ENCODE measurements around the gene LRSAM1. TPM values are rescaled to one million over a fixed set of nuclear protein-coding genes. Genes with fewer than 3 reads are reported as not detected.
"Not testable (repeated sequence)": the region's sequence is repeated elsewhere in the genome, so short reads cannot be mapped to it uniquely, and the experiment has no call there.

The LRSAM1 gene
- polyA plus RNA-seq, 2 donors, result 10.7 to 17.5 TPM

DNA sequence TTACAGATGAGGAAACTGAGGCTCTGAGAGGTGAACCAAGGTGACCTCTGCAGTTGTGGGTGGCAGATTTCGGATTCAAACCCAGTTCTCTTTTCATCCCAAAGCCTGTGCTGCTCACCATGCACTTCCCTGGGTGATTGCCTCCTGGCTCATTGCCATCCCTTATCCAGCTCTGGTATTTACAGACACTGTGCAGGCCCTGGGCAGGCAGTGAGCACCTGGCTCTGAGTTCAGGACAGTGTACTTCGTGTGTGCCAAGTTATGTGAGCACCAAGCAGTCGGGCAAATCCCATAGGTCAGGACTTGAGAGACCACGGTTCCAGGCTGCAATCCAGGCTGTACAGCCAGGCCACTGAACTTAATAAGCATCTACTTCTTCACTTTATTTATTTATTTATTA is 1.4 kb downstream of the LRSAM1 start:
- Histone ChIP-seq H3K9me3 (ENCODE audit: control insufficient read depth in 2 of 2, insufficient read depth in 1 of 2, low read depth in 1 of 2, low read length in 1 of 2) (no peaks in the 10 kb centered on the region), H3K4me3 (ENCODE audit: low read depth in 1 of 2, low read length in 2 of 2) (peak overlapping the region in 1 of 2 donors; percentile 90), H3K27ac (ENCODE audit: low read depth in 2 of 2, low read length in 1 of 2) (peak overlapping the region; percentile 97 to 99), H3K27me3 (ENCODE audit: control insufficient read depth in 1 of 2, insufficient read depth in 2 of 2, low read length in 2 of 2) (no peaks in the 10 kb centered on the region), H3K4me1 (ENCODE audit: control insufficient read depth in 2 of 2, insufficient read depth in 2 of 2, low read length in 1 of 2) (peaks cover 0 to 13% of the 10 kb centered on the region in 2 donors), H3K36me3 (ENCODE audit: control insufficient read depth in 2 of 2, insufficient read depth in 2 of 2, low read length in 1 of 2) (peaks cover 0 to 25% of the 10 kb centered on the region in 2 donors)
- WGBS, 2 donors, result 48 to 56% methylated on average over 4 of the region's 4 CpGs

DNA sequence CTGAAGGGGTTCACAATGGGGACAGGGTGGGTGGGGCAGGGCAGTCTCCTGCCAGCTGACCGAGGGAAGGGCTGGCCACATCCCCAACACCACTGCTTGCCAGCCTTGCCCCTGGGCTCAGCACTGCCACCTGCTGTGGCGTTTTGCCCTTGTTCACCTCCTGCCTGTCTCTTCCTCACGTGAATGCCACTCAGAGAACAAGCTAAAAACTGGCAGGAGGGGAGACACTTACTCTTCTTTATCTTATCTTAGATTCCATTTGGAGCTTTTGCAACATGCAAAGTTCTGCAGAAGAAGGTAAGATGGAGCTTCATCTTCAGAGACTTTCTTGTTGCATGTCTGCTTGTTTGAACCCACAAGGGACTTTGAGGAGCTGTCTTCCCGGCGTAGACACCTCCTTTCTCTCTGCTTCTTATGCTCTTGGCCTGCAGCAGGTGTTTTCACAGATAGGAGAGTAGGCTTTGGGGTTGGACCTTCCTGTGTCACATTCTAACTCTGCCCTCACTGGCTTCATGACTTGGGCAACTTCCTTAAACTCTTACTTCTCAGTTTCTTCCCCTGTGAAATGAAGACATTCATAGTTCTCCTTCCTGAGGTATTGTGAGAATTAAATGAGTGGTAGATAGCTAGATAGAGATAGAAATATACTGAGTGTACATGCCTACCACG is 4.1 kb downstream of the LRSAM1 start:
- Histone ChIP-seq H3K4me1 (ENCODE audit: control insufficient read depth in 2 of 2, insufficient read depth in 2 of 2, low read length in 1 of 2) (peaks cover 0 to 8% of the 10 kb centered on the region in 2 donors), H3K9me3 (ENCODE audit: control insufficient read depth in 2 of 2, insufficient read depth in 1 of 2, low read depth in 1 of 2, low read length in 1 of 2) (no peaks in the 10 kb centered on the region), H3K27ac (ENCODE audit: low read depth in 2 of 2, low read length in 1 of 2) (no peak overlapping the region), H3K27me3 (ENCODE audit: control insufficient read depth in 1 of 2, insufficient read depth in 2 of 2, low read length in 2 of 2) (no peaks in the 10 kb centered on the region), H3K36me3 (ENCODE audit: control insufficient read depth in 2 of 2, insufficient read depth in 2 of 2, low read length in 1 of 2) (peaks cover 5 to 26% of the 10 kb centered on the region in 2 donors), H3K4me3 (ENCODE audit: low read depth in 1 of 2, low read length in 2 of 2) (no peak overlapping the region)
- 51 to 59% methylated on average over 6 of the region's 6 CpGs for WGBS, 2 donors

DNA sequence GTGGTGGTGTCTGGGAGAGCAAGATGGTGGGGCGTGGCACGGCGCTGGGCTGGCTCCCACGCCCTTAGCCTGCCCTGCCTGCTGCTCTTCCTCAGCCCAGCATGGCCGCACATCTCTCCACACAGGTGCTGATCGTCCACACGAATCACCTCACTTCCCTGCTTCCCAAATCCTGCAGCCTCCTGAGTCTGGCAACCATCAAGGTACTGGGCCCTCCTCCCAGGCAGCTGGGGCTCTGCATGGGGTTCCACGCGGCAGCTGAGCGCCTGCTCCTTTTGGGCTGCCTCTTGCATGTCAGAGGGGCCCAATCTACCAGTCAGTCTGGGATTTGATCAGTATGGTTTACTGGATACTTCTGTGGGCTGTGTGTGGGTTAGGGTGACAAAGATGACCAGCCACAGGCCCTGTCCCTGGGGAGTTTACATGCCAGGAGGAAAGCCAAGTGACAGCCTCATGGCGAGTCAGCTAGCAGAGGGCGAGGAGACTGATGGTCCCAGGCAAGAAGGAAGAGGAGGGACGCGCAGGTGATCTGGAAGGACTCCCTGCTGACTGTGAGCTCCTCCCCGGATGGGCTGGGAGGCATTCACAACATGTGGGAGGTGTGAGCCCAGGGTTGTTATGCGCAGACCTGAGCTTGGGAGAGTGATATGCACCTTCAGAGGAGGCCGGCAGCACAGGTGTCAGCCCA is 6.0 kb downstream of the LRSAM1 start:
- Histone ChIP-seq H3K4me3 (ENCODE audit: low read depth in 1 of 2, low read length in 2 of 2) (no peak overlapping the region), H3K4me1 (ENCODE audit: control insufficient read depth in 2 of 2, insufficient read depth in 2 of 2, low read length in 1 of 2) (peaks cover 0 to 5% of the 10 kb centered on the region in 2 donors), H3K27me3 (ENCODE audit: control insufficient read depth in 1 of 2, insufficient read depth in 2 of 2, low read length in 2 of 2) (no peaks in the 10 kb centered on the region), H3K27ac (ENCODE audit: low read depth in 2 of 2, low read length in 1 of 2) (no peak overlapping the region), H3K9me3 (ENCODE audit: control insufficient read depth in 2 of 2, insufficient read depth in 1 of 2, low read depth in 1 of 2, low read length in 1 of 2) (no peaks in the 10 kb centered on the region), H3K36me3 (ENCODE audit: control insufficient read depth in 2 of 2, insufficient read depth in 2 of 2, low read length in 1 of 2) (peaks cover 5 to 38% of the 10 kb centered on the region in 2 donors)
- 86 to 87% methylated on average over 17 of the region's 17 CpGs for WGBS, 2 donors

DNA sequence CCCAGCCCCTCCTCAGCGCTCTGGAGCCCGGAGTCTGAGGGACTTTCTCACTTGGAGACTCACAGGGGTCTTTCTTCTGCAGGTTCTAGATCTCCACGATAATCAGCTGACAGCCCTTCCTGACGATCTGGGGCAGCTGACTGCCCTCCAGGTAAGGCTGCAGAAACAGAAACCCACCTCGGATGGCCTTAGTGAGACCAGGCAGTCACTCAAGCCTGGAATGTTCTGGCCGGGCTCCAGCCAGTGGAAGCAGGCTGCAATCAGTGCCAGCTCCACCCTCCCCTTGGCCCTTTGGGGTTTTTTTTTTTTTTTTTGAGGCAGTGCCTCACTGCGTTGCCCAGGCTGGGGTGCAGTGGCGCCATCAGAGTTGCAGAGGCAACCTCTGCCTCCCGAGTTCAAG is 7.6 kb downstream of the LRSAM1 start:
- no peaks in the 10 kb centered on the region for H3K4me1 ChIP-seq (ENCODE audit: control insufficient read depth in 2 of 2, insufficient read depth in 2 of 2, low read length in 1 of 2)
- H3K4me3 ChIP-seq (ENCODE audit: low read depth in 1 of 2, low read length in 2 of 2), result no peak overlapping the region
- H3K27ac ChIP-seq (ENCODE audit: low read depth in 2 of 2, low read length in 1 of 2), result no peak overlapping the region
- 76 to 87% methylated on average over 9 of the region's 9 CpGs for WGBS, 2 donors
- H3K27me3 ChIP-seq (ENCODE audit: control insufficient read depth in 1 of 2, insufficient read depth in 2 of 2, low read length in 2 of 2), result no peaks in the 10 kb centered on the region
- peaks cover 10 to 48% of the 10 kb centered on the region in 2 donors for H3K36me3 ChIP-seq (ENCODE audit: control insufficient read depth in 2 of 2, insufficient read depth in 2 of 2, low read length in 1 of 2)
- H3K9me3 ChIP-seq (ENCODE audit: control insufficient read depth in 2 of 2, insufficient read depth in 1 of 2, low read depth in 1 of 2, low read length in 1 of 2), result no peaks in the 10 kb centered on the region

DNA sequence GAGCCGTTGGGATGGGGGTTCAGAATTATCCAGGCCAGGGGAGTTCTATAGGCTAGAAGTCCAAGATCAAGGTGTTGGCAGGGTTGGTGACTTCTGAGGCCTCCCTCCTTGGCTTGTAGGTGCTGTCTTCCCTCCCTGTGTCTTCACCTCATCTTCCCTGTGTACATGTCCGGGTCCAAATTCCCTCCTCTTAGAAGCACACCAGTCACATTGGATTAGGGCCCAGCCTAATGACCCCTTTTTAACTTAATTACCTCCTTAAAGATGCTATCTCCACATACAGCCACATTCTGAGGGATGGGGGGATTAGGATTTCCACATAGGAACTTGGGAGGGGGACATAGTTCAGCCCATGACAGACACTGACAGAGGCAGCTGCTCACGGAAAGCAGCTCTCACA is 12.1 kb downstream of the LRSAM1 start:
- Histone ChIP-seq H3K4me3 (ENCODE audit: low read depth in 1 of 2, low read length in 2 of 2) (no peak overlapping the region), H3K9me3 (ENCODE audit: control insufficient read depth in 2 of 2, insufficient read depth in 1 of 2, low read depth in 1 of 2, low read length in 1 of 2) (no peaks in the 10 kb centered on the region), H3K36me3 (ENCODE audit: control insufficient read depth in 2 of 2, insufficient read depth in 2 of 2, low read length in 1 of 2) (peaks cover 10 to 54% of the 10 kb centered on the region in 2 donors), H3K27ac (ENCODE audit: low read depth in 2 of 2, low read length in 1 of 2) (no peak overlapping the region), H3K4me1 (ENCODE audit: control insufficient read depth in 2 of 2, insufficient read depth in 2 of 2, low read length in 1 of 2) (no peaks in the 10 kb centered on the region), H3K27me3 (ENCODE audit: control insufficient read depth in 1 of 2, insufficient read depth in 2 of 2, low read length in 2 of 2) (no peaks in the 10 kb centered on the region)
- 78 to 88% methylated on average over 3 of the region's 3 CpGs for WGBS, 2 donors

DNA sequence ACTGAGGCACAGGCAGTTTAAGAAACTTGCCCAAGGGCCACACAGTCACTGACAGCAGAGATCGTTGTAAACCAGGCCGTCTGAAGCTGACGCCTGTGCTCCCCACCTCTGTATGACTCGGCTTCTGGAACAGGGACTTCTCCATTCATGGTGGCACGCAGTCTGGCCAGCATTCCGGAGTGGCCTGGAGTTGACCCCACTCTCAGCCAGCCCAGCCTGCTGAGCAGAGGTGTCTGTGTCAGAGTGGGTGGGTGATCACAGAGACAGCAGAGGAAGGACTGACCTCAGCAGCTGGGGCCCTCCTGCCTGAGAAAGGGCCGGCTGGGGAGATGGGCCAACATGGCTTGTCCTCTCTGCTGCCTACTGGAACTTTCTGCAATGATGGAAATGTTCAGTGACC is 12.6 kb downstream of the LRSAM1 start:
- Histone ChIP-seq H3K27ac (ENCODE audit: low read depth in 2 of 2, low read length in 1 of 2) (no peak overlapping the region), H3K4me1 (ENCODE audit: control insufficient read depth in 2 of 2, insufficient read depth in 2 of 2, low read length in 1 of 2) (no peaks in the 10 kb centered on the region), H3K9me3 (ENCODE audit: control insufficient read depth in 2 of 2, insufficient read depth in 1 of 2, low read depth in 1 of 2, low read length in 1 of 2) (no peaks in the 10 kb centered on the region), H3K36me3 (ENCODE audit: control insufficient read depth in 2 of 2, insufficient read depth in 2 of 2, low read length in 1 of 2) (peaks cover 8 to 52% of the 10 kb centered on the region in 2 donors), H3K4me3 (ENCODE audit: low read depth in 1 of 2, low read length in 2 of 2) (no peak overlapping the region), H3K27me3 (ENCODE audit: control insufficient read depth in 1 of 2, insufficient read depth in 2 of 2, low read length in 2 of 2) (no peaks in the 10 kb centered on the region)
- 74 to 84% methylated on average over 7 of the region's 7 CpGs for WGBS, 2 donors

DNA sequence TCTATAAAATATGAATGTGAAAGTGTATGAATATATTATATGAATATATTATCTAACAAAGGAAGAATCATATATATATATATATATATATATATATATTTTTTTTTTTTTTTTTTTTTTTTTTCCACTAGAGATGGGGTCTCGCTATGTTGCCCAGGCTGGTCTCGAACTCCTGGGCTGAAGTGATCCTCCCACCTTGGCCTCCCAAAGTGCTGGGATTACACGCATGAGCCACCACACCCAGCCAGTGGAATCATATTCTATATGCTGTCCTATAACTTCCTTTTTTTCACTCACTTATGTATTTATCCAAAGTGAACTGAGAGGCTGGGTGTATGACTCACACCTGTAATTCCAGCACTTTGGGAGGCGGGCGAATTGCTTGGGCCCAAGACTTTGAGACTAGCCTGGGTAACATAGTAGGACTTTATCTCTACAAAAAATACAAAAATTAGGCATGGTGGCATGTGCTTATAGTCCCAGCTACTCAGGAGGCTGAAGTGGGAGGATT is 15.2 kb downstream of the LRSAM1 start:
- not testable (repeated sequence) for H3K27ac ChIP-seq (ENCODE audit: low read depth in 2 of 2, low read length in 1 of 2); H3K9me3 ChIP-seq (ENCODE audit: control insufficient read depth in 2 of 2, insufficient read depth in 1 of 2, low read depth in 1 of 2, low read length in 1 of 2); H3K4me1 ChIP-seq (ENCODE audit: control insufficient read depth in 2 of 2, insufficient read depth in 2 of 2, low read length in 1 of 2); H3K4me3 ChIP-seq (ENCODE audit: low read depth in 1 of 2, low read length in 2 of 2); H3K27me3 ChIP-seq (ENCODE audit: control insufficient read depth in 1 of 2, insufficient read depth in 2 of 2, low read length in 2 of 2)
- WGBS, 2 donors, result 92 to 97% methylated on average over 5 of the region's 5 CpGs
- peaks cover 5 to 35% of the 10 kb centered on the region in 2 donors for H3K36me3 ChIP-seq (ENCODE audit: control insufficient read depth in 2 of 2, insufficient read depth in 2 of 2, low read length in 1 of 2)

DNA sequence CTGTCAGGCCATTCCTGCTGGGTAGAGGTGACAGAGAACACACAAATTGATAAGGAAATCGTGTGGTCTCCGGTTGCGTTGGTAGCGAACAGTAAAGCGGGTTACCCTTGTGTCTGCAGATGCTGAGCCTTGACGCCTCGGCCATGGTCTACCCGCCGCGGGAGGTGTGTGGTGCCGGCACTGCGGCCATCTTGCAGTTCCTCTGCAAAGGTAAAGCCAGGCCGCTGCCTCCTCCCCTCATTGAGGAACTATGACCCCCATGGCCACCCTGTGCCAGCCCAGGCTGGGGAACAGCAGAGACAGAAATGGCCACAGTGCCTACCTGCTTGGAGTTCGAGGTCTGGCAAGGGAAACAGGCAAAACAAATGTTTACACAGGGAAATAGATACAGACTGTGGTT is 16.3 kb downstream of the LRSAM1 start:
- Histone ChIP-seq H3K36me3 (ENCODE audit: control insufficient read depth in 2 of 2, insufficient read depth in 2 of 2, low read length in 1 of 2) (peaks cover 5 to 27% of the 10 kb centered on the region in 2 donors), H3K27me3 (ENCODE audit: control insufficient read depth in 1 of 2, insufficient read depth in 2 of 2, low read length in 2 of 2) (no peaks in the 10 kb centered on the region), H3K4me1 (ENCODE audit: control insufficient read depth in 2 of 2, insufficient read depth in 2 of 2, low read length in 1 of 2) (no peaks in the 10 kb centered on the region), H3K27ac (ENCODE audit: low read depth in 2 of 2, low read length in 1 of 2) (no peak overlapping the region), H3K9me3 (ENCODE audit: control insufficient read depth in 2 of 2, insufficient read depth in 1 of 2, low read depth in 1 of 2, low read length in 1 of 2) (no peaks in the 10 kb centered on the region), H3K4me3 (ENCODE audit: low read depth in 1 of 2, low read length in 2 of 2) (no peak overlapping the region)
- 95% methylated on average over 14 of the region's 14 CpGs for WGBS, 2 donors

DNA sequence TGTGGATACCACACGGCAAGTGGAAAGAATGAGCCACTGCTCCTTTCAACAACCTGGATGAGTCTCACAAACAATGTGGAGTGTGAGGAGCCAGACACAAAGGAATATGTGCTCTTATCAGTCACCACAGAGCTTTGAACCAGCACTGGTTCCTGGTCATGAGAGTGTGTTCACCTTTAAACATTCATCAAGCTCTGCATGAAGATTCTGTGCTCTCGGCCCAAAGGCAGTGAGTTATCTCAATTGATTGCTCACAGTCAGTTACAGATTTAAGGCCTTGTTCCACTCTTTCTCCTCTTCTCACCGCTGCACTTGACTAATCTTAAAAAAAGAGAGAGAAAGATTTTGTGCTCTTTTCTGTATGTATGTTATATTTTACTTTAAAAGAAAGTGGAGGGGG is 19.4 kb downstream of the LRSAM1 start:
- peaks cover 0 to 22% of the 10 kb centered on the region in 2 donors for H3K36me3 ChIP-seq (ENCODE audit: control insufficient read depth in 2 of 2, insufficient read depth in 2 of 2, low read length in 1 of 2)
- no peaks in the 10 kb centered on the region for H3K4me1 ChIP-seq (ENCODE audit: control insufficient read depth in 2 of 2, insufficient read depth in 2 of 2, low read length in 1 of 2)
- no peak overlapping the region for H3K27ac ChIP-seq (ENCODE audit: low read depth in 2 of 2, low read length in 1 of 2)
- H3K4me3 ChIP-seq (ENCODE audit: low read depth in 1 of 2, low read length in 2 of 2), result no peak overlapping the region
- H3K9me3 ChIP-seq (ENCODE audit: control insufficient read depth in 2 of 2, insufficient read depth in 1 of 2, low read depth in 1 of 2, low read length in 1 of 2), result no peaks in the 10 kb centered on the region
- WGBS, 2 donors, result 93 to 97% methylated on average over 3 of the region's 3 CpGs
- no peaks in the 10 kb centered on the region for H3K27me3 ChIP-seq (ENCODE audit: control insufficient read depth in 1 of 2, insufficient read depth in 2 of 2, low read length in 2 of 2)
